Measurements from ENCODE around the gene SNX22. TPM values are rescaled to one million over a fixed set of nuclear protein-coding genes. Genes with fewer than 3 reads are reported as not detected.
A peak's percentile ranks its signal among the peaks of the same experiment; 100 is the strongest.

The SNX22 gene
- polyA plus RNA-seq, 1 donor (not counting 4 experiments of a cell fraction or from before 2014, with no cell fraction given) = 0.04 TPM

GRCh38 chr15:64153480-64154367 is 2.2 kb downstream of the SNX22 start:
- Histone ChIP-seq H3K9me3 (ENCODE audit: control insufficient read depth, low read depth, low read length) (no peaks in the 10 kb centered on the region), H3K27me3 (ENCODE audit: control insufficient read depth, extremely low read depth, insufficient read depth, low read length) (peaks cover 15% of the 10 kb centered on the region), H3K4me2 (ENCODE audit: control insufficient read depth, extremely low read depth, insufficient read depth, low read depth, low read length) (no peak overlapping the region), H3K9me1 (ENCODE audit: control insufficient read depth, extremely low read depth, insufficient read depth, low read length) (no peaks in the 10 kb centered on the region), H3K79me2 (ENCODE audit: control insufficient read depth, insufficient read depth, low read length) (peaks cover 11% of the 10 kb centered on the region), H3K36me3 (ENCODE audit: control insufficient read depth in 2 of 2, extremely low read depth in 1 of 2, insufficient read depth in 2 of 2, low read length in 2 of 2) (peaks cover 32 to 33% of the 10 kb centered on the region in 2 experiments), H3K27ac (ENCODE audit: control insufficient read depth, insufficient read depth, low read length) (no peak overlapping the region), H4K20me1 (ENCODE audit: control insufficient read depth, extremely low read depth, insufficient read depth, low read length) (peaks cover 8% of the 10 kb centered on the region), H3K4me1 (ENCODE audit: control insufficient read depth, extremely low read depth, insufficient read depth, low read length) (peaks cover 4% of the 10 kb centered on the region), H3K4me3 (ENCODE audit: control insufficient read depth in 2 of 3, extremely low read depth in 1 of 3, insufficient read depth in 2 of 3, low read depth in 1 of 3, low read length in 3 of 3) (no peak overlapping the region), H2AFZ (ENCODE audit: control insufficient read depth, low read length) (no peak overlapping the region), H3K9ac (ENCODE audit: control insufficient read depth, extremely low read depth, insufficient read depth, low read length) (no peak overlapping the region)
- dilution Hi-C loops (cut with MboI; ENCODE audit: extremely low pct_ligation_motif_present, low sequenced_read_pairs) = no loop called here
- peak; percentile 40 for DNase-seq (ENCODE audit: low read depth, low spot score)
- FAIRE-seq = peak; percentile 61
- TF ChIP-seq EZH2 (IDR thresholded peaks at IDR 0.05; ENCODE audit: low read length) = no peak
- TF ChIP-seq, protein P1, sequence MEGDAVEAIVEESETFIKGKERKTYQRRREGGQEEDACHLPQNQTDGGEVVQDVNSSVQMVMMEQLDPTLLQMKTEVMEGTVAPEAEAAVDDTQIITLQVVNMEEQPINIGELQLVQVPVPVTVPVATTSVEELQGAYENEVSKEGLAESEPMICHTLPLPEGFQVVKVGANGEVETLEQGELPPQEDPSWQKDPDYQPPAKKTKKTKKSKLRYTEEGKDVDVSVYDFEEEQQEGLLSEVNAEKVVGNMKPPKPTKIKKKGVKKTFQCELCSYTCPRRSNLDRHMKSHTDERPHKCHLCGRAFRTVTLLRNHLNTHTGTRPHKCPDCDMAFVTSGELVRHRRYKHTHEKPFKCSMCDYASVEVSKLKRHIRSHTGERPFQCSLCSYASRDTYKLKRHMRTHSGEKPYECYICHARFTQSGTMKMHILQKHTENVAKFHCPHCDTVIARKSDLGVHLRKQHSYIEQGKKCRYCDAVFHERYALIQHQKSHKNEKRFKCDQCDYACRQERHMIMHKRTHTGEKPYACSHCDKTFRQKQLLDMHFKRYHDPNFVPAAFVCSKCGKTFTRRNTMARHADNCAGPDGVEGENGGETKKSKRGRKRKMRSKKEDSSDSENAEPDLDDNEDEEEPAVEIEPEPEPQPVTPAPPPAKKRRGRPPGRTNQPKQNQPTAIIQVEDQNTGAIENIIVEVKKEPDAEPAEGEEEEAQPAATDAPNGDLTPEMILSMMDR (optimal IDR thresholded peaks at IDR 0.05 in 1 of 3, IDR thresholded peaks at IDR 0.05 in 1 of 3, conservative IDR thresholded peaks at IDR 0.05 in 1 of 3; ENCODE audit: extremely low read depth in 1 of 3, insufficient read depth in 2 of 3, low read length in 3 of 3) = peak; percentile 98 to 100 (median 99)

GRCh38 chr15:64155802-64156651 is 4.5 kb downstream of the SNX22 start:
- Histone ChIP-seq H3K9me3 (ENCODE audit: control insufficient read depth, low read depth, low read length) (no peaks in the 10 kb centered on the region), H3K79me2 (ENCODE audit: control insufficient read depth, insufficient read depth, low read length) (peaks cover 25% of the 10 kb centered on the region), H3K27me3 (ENCODE audit: control insufficient read depth, extremely low read depth, insufficient read depth, low read length) (peaks cover 15% of the 10 kb centered on the region), H3K9ac (ENCODE audit: control insufficient read depth, extremely low read depth, insufficient read depth, low read length) (no peak overlapping the region), H3K9me1 (ENCODE audit: control insufficient read depth, extremely low read depth, insufficient read depth, low read length) (peaks cover 2% of the 10 kb centered on the region), H3K4me1 (ENCODE audit: control insufficient read depth, extremely low read depth, insufficient read depth, low read length) (peaks cover 12% of the 10 kb centered on the region), H4K20me1 (ENCODE audit: control insufficient read depth, extremely low read depth, insufficient read depth, low read length) (peaks cover 17% of the 10 kb centered on the region), H3K27ac (ENCODE audit: control insufficient read depth, insufficient read depth, low read length) (no peak overlapping the region), H2AFZ (ENCODE audit: control insufficient read depth, low read length) (no peak overlapping the region), H3K36me3 (ENCODE audit: control insufficient read depth in 2 of 2, extremely low read depth in 1 of 2, insufficient read depth in 2 of 2, low read length in 2 of 2) (peaks cover 44 to 50% of the 10 kb centered on the region in 2 experiments), H3K4me2 (ENCODE audit: control insufficient read depth, extremely low read depth, insufficient read depth, low read depth, low read length) (no peak overlapping the region), H3K4me3 (ENCODE audit: control insufficient read depth in 2 of 3, extremely low read depth in 1 of 3, insufficient read depth in 2 of 3, low read depth in 1 of 3, low read length in 3 of 3) (no peak overlapping the region)
- DNase-seq (ENCODE audit: low read depth, low spot score) = no peak
- dilution Hi-C loops (cut with MboI; ENCODE audit: extremely low pct_ligation_motif_present, low sequenced_read_pairs) = no loop called here
- no peak for FAIRE-seq
- no peak for TF ChIP-seq EZH2 (IDR thresholded peaks at IDR 0.05; ENCODE audit: low read length)
- TF ChIP-seq, protein P1 (optimal IDR thresholded peaks at IDR 0.05 in 1 of 3, IDR thresholded peaks at IDR 0.05 in 1 of 3, conservative IDR thresholded peaks at IDR 0.05 in 1 of 3; ENCODE audit: extremely low read depth in 1 of 3, insufficient read depth in 2 of 3, low read length in 3 of 3) = no peak
